HepG2 (cell line): ENCODE measurements around the gene RABGAP1. TPM values are rescaled to one million over a fixed set of nuclear protein-coding genes. Genes with fewer than 3 reads are reported as not detected.
A peak's percentile ranks its signal among the peaks of the same experiment; 100 is the strongest.

Experiments
- ASH2L ChIP-seq: fragments of 300-600, 200-600 bp; sonication (generic); IDR thresholded peaks from 2 replicates; pipeline ENCODE4 v1.7.0; 2017; ENCODE audit warnings: low read depth, mild to moderate bottlenecking, moderate library complexity, mixed read lengths, low read length; ENCODE audit not compliant: insufficient read length
- CEBPB ChIP-seq: IDR thresholded peaks from 2 replicates; pipeline ENCODE4 v1.6.1; 2011; ENCODE audit warnings: low read depth, low read length, improper control_type of control experiment, borderline replicate concordance
- HDAC1 ChIP-seq: sonication (generic); formaldehyde crosslinking; IDR thresholded peaks from 2 replicates; pipeline ENCODE4 v1.5.1; 2020; ENCODE audit warnings: mild to moderate bottlenecking, missing genetic modification reagents
- HNF4A ChIP-seq: sonication (generic); formaldehyde crosslinking; IDR thresholded peaks from 2 replicates; pipeline ENCODE4 v1.4.0; 2020; ENCODE audit warnings: missing genetic modification reagents
- IKZF1 ChIP-seq: fragments of 450-650 bp; IDR thresholded peaks from 2 replicates; pipeline ENCODE4 v1.7.1; 2016
- MAFG ChIP-seq: sonication (generic); formaldehyde crosslinking; IDR thresholded peaks from 2 replicates; pipeline ENCODE4 v1.5.1; 2020; ENCODE audit warnings: mild to moderate bottlenecking, missing genetic modification reagents
- NCOA2 ChIP-seq: sonication (generic); formaldehyde crosslinking; IDR thresholded peaks from 2 replicates; pipeline ENCODE4 v1.8.0; 2022; ENCODE audit warnings: inconsistent platforms
- RELA ChIP-seq: sonication (generic); formaldehyde crosslinking; IDR thresholded peaks from 2 replicates; pipeline ENCODE4 v1.4.0; 2020; ENCODE audit warnings: missing genetic modification reagents
- SP5 ChIP-seq: IDR thresholded peaks from 2 replicates; pipeline ENCODE4 v1.6.1; 2016; ENCODE audit warnings: low read depth, borderline replicate concordance
- STAG1 ChIP-seq: sonication (generic); formaldehyde crosslinking; IDR thresholded peaks from 2 replicates; pipeline ENCODE4 v1.4.0; 2020; ENCODE audit warnings: missing genetic modification reagents
- TGIF2 ChIP-seq: IDR thresholded peaks from 2 replicates; pipeline ENCODE4 v1.6.1; 2016; ENCODE audit warnings: control low read depth, missing compliant biosample characterization
- ZNF3 ChIP-seq: IDR thresholded peaks from 2 replicates; pipeline ENCODE4 v1.7.0; 2017; ENCODE audit warnings: inconsistent platforms
- ZNF431 ChIP-seq: sonication (generic); formaldehyde crosslinking; IDR thresholded peaks from 2 replicates; pipeline ENCODE4 v1.9.0; 2022; ENCODE audit warnings: missing genetic modification reagents, low read depth, mild to moderate bottlenecking, borderline replicate concordance
- ZNF510 ChIP-seq: sonication (generic); formaldehyde crosslinking; IDR thresholded peaks from 2 replicates; pipeline ENCODE4 v1.4.0; 2020; ENCODE audit warnings: low read depth, mild to moderate bottlenecking, missing genetic modification reagents
- polyA plus RNA-seq, 8 experiments: library from polyadenylated mRNA; depleted of rRNA in 3 of 8; stranded (reverse) in 7 of 8; unstranded in 1 of 8; fragments of >200 nt; fragmentation: Illumina TruSeq in 4 of 8; extraction: Trizol in 4 of 8; gene quantifications; 2 replicates each; pipeline versions ENCODE4 v1.2.1 to v1.2.3, GENCODE V29; 2011 to 2016; ENCODE audit warnings: low read depth in 4 of 8, missing spikeins in 1 of 8, mixed read lengths in 1 of 8; ENCODE audit not compliant: insufficient read depth in 1 of 8
- total RNA-seq, 5 experiments: library from RNA; depleted of rRNA; stranded (reverse); fragments of >200 nt; fragmentation: Illumina TruSeq; extraction: Trizol; gene quantifications; 2 replicates each; pipeline ENCODE4 v1.2.3, GENCODE V29; 2016; ENCODE audit warnings: low read depth in 1 of 5
- TF ChIP-seq, protein P1 (sequence below): sonication (generic); formaldehyde crosslinking; IDR thresholded peaks from 2 replicates; pipeline ENCODE4 v1.4.0; 2020; ENCODE audit warnings: missing genetic modification reagents
- TF ChIP-seq, protein P2 (sequence below): sonication (generic); formaldehyde crosslinking; IDR thresholded peaks from 2 replicates; pipeline ENCODE4 v1.4.0; 2020; ENCODE audit warnings: missing genetic modification reagents, borderline replicate concordance
- TF ChIP-seq, protein P3 (sequence below): IDR thresholded peaks from 2 replicates; pipeline ENCODE4 v1.6.1; 2016

RABGAP1 gene
- total and polyA plus RNA-seq, 2 of the 13 experiments (the other 11 are each of a cell fraction or from before 2014, with no cell fraction given), result 19.1 to 19.3 TPM

DNA sequence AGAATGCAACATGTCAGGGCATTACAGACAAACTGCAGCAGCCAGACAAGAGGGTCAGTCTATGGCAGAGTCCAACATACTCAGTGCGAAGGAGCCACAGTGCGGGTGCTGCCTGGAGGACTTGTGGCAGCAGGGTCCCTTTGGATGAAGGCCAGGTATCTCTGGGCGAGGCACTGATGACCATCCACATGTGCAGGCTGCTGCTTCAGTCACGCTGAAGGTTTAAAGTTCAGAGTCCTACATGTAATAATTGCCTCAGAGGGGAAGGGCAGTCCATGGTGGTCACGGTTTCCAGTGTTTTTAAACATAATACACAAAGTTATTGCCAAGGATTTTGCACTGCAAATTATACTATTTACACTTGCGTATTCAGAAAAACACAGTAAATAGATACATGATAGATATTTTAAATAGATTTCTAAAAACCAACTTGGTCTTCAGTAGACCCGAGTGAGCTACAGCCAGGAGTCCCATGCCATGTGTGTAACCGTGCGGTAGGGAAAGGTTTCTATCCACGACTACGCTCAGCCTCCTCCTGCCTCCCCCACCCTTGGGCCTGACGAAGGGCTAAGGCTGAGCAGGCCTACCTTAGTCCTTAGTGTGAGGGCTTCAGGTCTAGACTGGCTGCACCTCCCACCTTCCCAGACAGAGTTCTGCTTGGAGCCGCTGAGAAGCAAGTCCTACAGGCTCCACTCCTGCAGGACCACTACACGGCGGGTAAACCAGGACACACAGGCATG, 168.9 kb downstream of the RABGAP1 start (continued):
- TF ChIP-seq, protein P1, sequence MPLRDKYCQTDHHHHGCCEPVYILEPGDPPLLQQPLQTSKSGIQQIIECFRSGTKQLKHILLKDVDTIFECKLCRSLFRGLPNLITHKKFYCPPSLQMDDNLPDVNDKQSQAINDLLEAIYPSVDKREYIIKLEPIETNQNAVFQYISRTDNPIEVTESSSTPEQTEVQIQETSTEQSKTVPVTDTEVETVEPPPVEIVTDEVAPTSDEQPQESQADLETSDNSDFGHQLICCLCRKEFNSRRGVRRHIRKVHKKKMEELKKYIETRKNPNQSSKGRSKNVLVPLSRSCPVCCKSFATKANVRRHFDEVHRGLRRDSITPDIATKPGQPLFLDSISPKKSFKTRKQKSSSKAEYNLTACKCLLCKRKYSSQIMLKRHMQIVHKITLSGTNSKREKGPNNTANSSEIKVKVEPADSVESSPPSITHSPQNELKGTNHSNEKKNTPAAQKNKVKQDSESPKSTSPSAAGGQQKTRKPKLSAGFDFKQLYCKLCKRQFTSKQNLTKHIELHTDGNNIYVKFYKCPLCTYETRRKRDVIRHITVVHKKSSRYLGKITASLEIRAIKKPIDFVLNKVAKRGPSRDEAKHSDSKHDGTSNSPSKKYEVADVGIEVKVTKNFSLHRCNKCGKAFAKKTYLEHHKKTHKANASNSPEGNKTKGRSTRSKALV, result no peak
- 0 out of 2 replicates have a peak, but pooled peaks have one; percentile 56 for TF ChIP-seq ZNF431 (CRISPR knock-in tag)
- no peak for TF ChIP-seq ZNF3 (CRISPR knock-in tag)
- no peak for TF ChIP-seq STAG1 (CRISPR knock-in tag)
- no peak for TF ChIP-seq ZNF510 (CRISPR knock-in tag)
- TF ChIP-seq, protein P2, sequence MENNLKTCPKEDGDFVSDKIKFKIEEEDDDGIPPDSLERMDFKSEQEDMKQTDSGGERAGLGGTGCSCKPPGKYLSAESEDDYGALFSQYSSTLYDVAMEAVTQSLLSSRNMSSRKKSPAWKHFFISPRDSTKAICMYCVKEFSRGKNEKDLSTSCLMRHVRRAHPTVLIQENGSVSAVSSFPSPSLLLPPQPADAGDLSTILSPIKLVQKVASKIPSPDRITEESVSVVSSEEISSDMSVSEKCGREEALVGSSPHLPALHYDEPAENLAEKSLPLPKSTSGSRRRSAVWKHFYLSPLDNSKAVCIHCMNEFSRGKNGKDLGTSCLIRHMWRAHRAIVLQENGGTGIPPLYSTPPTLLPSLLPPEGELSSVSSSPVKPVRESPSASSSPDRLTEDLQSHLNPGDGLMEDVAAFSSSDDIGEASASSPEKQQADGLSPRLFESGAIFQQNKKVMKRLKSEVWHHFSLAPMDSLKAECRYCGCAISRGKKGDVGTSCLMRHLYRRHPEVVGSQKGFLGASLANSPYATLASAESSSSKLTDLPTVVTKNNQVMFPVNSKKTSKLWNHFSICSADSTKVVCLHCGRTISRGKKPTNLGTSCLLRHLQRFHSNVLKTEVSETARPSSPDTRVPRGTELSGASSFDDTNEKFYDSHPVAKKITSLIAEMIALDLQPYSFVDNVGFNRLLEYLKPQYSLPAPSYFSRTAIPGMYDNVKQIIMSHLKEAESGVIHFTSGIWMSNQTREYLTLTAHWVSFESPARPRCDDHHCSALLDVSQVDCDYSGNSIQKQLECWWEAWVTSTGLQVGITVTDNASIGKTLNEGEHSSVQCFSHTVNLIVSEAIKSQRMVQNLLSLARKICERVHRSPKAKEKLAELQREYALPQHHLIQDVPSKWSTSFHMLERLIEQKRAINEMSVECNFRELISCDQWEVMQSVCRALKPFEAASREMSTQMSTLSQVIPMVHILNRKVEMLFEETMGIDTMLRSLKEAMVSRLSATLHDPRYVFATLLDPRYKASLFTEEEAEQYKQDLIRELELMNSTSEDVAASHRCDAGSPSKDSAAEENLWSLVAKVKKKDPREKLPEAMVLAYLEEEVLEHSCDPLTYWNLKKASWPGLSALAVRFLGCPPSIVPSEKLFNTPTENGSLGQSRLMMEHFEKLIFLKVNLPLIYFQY (CRISPR knock-in tag), result peak; percentile 67; the same call in 1 of the 2 replicates
- TF ChIP-seq SP5 (CRISPR knock-in tag), result no peak
- TF ChIP-seq TGIF2, result no peak
- peak; percentile 41; the same call in 1 of the 2 replicates for TF ChIP-seq NCOA2
- peak; percentile 53; the same call in 1 of the 2 replicates for TF ChIP-seq HDAC1 (CRISPR knock-in tag)
- TF ChIP-seq MAFG, result no peak
- TF ChIP-seq HNF4A, result peak; percentile 93
- TF ChIP-seq ASH2L, result peak; percentile 25
- TF ChIP-seq, protein P3, sequence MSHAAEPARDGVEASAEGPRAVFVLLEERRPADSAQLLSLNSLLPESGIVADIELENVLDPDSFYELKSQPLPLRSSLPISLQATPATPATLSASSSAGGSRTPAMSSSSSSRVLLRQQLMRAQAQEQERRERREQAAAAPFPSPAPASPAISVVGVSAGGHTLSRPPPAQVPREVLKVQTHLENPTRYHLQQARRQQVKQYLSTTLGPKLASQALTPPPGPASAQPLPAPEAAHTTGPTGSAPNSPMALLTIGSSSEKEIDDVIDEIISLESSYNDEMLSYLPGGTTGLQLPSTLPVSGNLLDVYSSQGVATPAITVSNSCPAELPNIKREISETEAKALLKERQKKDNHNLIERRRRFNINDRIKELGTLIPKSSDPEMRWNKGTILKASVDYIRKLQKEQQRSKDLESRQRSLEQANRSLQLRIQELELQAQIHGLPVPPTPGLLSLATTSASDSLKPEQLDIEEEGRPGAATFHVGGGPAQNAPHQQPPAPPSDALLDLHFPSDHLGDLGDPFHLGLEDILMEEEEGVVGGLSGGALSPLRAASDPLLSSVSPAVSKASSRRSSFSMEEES, result peak; percentile 72; the same call in 1 of the 2 replicates
- no peak for TF ChIP-seq IKZF1
- no peak for TF ChIP-seq RELA (CRISPR knock-in tag)
- TF ChIP-seq CEBPB, result peak; percentile 66; the same call in 1 of the 2 replicates
